HG03139 (cell line): Measurements from ENCODE around the gene SPINDOC.

Experiments
- ATAC-seq: cut with Tn5 transposase; IDR thresholded peaks from one replicate; pipeline ENCODE4 v1.9.1; 2021; ENCODE audit not compliant: unreplicated experiment

SPINDOC gene

GRCh38 chr11:63832336-63832735 lies 19.1 kb downstream of the SPINDOC start:
- no peak for ATAC-seq

GRCh38 chr11:63833048-63833447 lies 19.8 kb downstream of the SPINDOC start:
- no peak for ATAC-seq

- no peak for ATAC-seq
These were observed 21.4 kb downstream of the SPINDOC start for GRCh38 chr11:63834535-63835157.

- no peak for ATAC-seq
These were observed 21.9 kb downstream of the SPINDOC start for GRCh38 chr11:63835158-63835545.

- ATAC-seq: no peak
These were observed 23.9 kb downstream of the SPINDOC start for GRCh38 chr11:63837027-63837688.

GRCh38 chr11:63837739-63838138 lies 24.5 kb downstream of the SPINDOC start:
- no peak for ATAC-seq

GRCh38 chr11:63838150-63838677 lies 25.0 kb downstream of the SPINDOC start:
- ATAC-seq: no peak

GRCh38 chr11:63838678-63839507 lies 25.6 kb downstream of the SPINDOC start, which contains the start of gene MARK2:
Gene MARK2, plus strand, starts transcription at chr11:63839110. Its CDS starts 397 bp downstream, at chr11:63839507.
- ATAC-seq: peak; percentile 69

GRCh38 chr11:63839508-63840355 lies 26.5 kb downstream of the SPINDOC start:
- ATAC-seq: peak; percentile 1

- no peak for ATAC-seq
These were observed 27.3 kb downstream of the SPINDOC start for GRCh38 chr11:63840356-63841060.

GRCh38 chr11:63841554-63841953 lies 28.3 kb downstream of the SPINDOC start:
- no peak for ATAC-seq

GRCh38 chr11:63843041-63843440 lies 29.8 kb downstream of the SPINDOC start:
- no peak for ATAC-seq

- no peak for ATAC-seq
These were observed 31.6 kb downstream of the SPINDOC start for GRCh38 chr11:63844836-63845235.

GRCh38 chr11:63845303-63845702 lies 32.0 kb downstream of the SPINDOC start:
- ATAC-seq: no peak

GRCh38 chr11:63845911-63846310 lies 32.7 kb downstream of the SPINDOC start:
- no peak for ATAC-seq

GRCh38 chr11:63846897-63847296 lies 33.6 kb downstream of the SPINDOC start:
- ATAC-seq: no peak

GRCh38 chr11:63847363-63847762 lies 34.1 kb downstream of the SPINDOC start:
- ATAC-seq: no peak

GRCh38 chr11:63849691-63850090 lies 36.4 kb downstream of the SPINDOC start:
- no peak for ATAC-seq

GRCh38 chr11:63850920-63851319 lies 37.7 kb downstream of the SPINDOC start:
- ATAC-seq: no peak

- ATAC-seq: no peak
These were observed 38.1 kb downstream of the SPINDOC start for GRCh38 chr11:63851364-63851763.
